ENCODE measurements around the gene CFTR.
A peak's percentile ranks its signal among the peaks of the same experiment; 100 is the strongest.

DNA sequence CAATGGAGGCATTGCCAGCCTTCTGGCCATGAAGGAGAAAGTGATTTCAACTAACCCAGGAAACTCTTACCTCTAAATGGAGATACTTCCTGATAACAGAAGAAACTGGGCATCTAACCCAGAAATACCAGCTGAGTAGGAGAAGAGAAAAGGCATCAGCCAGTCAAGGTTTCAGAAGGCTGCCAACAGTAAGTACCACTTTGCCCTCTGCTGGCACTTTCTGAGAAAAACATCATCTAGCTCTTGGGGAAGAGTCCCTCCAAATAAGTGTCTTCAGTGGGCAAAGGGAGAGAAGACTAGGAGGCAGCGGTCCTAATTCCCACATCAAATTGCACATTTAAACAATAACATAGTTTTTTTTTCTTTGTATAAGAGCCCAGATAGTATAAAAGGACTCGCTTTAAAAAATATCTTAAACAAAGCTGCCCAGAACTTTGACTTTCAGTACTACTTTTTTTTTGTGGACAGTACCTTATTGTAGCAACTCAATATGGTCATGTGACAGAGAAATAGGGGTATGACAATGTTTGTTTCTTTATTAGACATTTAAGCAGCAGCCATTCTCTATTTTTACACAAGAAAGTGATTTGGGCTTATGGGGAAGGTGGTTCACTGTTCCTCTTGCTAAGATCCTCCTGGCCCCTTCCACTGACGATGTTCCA lies 236.1 kb downstream of the CFTR start:
- TF ChIP-seq CEBPB (IDR thresholded peaks at IDR 0.05; ENCODE audit: borderline replicate concordance in 1 of 2, low read depth in 2 of 2, low read length in 2 of 2): no peak
- TF ChIP-seq CHD4 (IDR thresholded peaks at IDR 0.05): no peak
- TF ChIP-seq NFYB (IDR thresholded peaks at IDR 0.05; ENCODE audit: insufficient read depth, low read depth, low read length): no peak
- no peak for TF ChIP-seq RFX5 (IDR thresholded peaks at IDR 0.05; ENCODE audit: low read depth, low read length)
- TF ChIP-seq EP300 (IDR thresholded peaks at IDR 0.05; ENCODE audit: borderline replicate concordance in 1 of 2, control insufficient read depth in 1 of 2, low read depth in 2 of 2, low read length in 2 of 2): no peak
- TF ChIP-seq POLR2A (IDR thresholded peaks at IDR 0.05; ENCODE audit: low read depth, low read length): no peak
- TF ChIP-seq, protein P1, sequence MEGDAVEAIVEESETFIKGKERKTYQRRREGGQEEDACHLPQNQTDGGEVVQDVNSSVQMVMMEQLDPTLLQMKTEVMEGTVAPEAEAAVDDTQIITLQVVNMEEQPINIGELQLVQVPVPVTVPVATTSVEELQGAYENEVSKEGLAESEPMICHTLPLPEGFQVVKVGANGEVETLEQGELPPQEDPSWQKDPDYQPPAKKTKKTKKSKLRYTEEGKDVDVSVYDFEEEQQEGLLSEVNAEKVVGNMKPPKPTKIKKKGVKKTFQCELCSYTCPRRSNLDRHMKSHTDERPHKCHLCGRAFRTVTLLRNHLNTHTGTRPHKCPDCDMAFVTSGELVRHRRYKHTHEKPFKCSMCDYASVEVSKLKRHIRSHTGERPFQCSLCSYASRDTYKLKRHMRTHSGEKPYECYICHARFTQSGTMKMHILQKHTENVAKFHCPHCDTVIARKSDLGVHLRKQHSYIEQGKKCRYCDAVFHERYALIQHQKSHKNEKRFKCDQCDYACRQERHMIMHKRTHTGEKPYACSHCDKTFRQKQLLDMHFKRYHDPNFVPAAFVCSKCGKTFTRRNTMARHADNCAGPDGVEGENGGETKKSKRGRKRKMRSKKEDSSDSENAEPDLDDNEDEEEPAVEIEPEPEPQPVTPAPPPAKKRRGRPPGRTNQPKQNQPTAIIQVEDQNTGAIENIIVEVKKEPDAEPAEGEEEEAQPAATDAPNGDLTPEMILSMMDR (IDR thresholded peaks at IDR 0.05 in 2 of 3, conservative IDR thresholded peaks at IDR 0.05 in 1 of 3; ENCODE audit: control insufficient read depth in 2 of 3, extremely low read depth in 1 of 3, insufficient read depth in 1 of 3, low read depth in 3 of 3, low read length in 3 of 3): peak; percentile 59 to 74 (median 68)
- no peak for TF ChIP-seq TCF3 (IDR thresholded peaks at IDR 0.05; ENCODE audit: borderline replicate concordance, insufficient read depth, low read depth, low read length)
- TF ChIP-seq STAT1 (conservative IDR thresholded peaks at IDR 0.05): no peak
- no peak for TF ChIP-seq ZNF274 (IDR thresholded peaks at IDR 0.05; ENCODE audit: insufficient read depth, insufficient read length)
- TF ChIP-seq NR2C2 (IDR thresholded peaks at IDR 0.05; ENCODE audit: borderline replicate concordance, control insufficient read depth, insufficient read length, low read depth): no peak
- TF ChIP-seq BACH1 (IDR thresholded peaks at IDR 0.05; ENCODE audit: borderline replicate concordance): no peak

All from GM12878 (cell line).